ENCODE data around the gene ESRP2.

- no peak for TF ChIP-seq POLR2AphosphoS5 (IDR thresholded peaks at IDR 0.05)
- TF ChIP-seq CTCF (IDR thresholded peaks at IDR 0.05), result no peak
- no peak for TF ChIP-seq POLR2A (IDR thresholded peaks at IDR 0.05; ENCODE audit: low read depth)
These were observed 2.7 kb downstream of the ESRP2 start for GRCh38 chr16:68233085-68233834.
